Keratinocyte (primary cell): ENCODE measurements around the gene MIEF1. TPM values are rescaled to one million over a fixed set of nuclear protein-coding genes. Genes with fewer than 3 reads are reported as not detected.

ENCODE experiments used
- DNase-seq: peaks from one replicate; pipeline ENCODE4 v3.0.0-alpha.2; 2011; ENCODE audit warnings: low read depth, missing footprints, low spot score
- FAIRE-seq: peaks from 2 replicates; lab custom pipeline; 2011; peaks lifted over from hg19 to GRCh38; lab: Jason Lieb, UNC
- H2AFZ ChIP-seq: 2 replicates; pipeline ENCODE4 v1.6.0; 2012; ENCODE audit warnings: low read length, control low read depth, inconsistent platforms; ENCODE audit not compliant: control insufficient read depth
- H3K27ac ChIP-seq: 2 replicates; pipeline ENCODE4 v1.5.1; 2011; ENCODE audit warnings: low read length; ENCODE audit not compliant: control insufficient read depth, insufficient read depth
- H3K27me3 ChIP-seq: 3 replicates; pipeline ENCODE4 v1.6.0; 2011; ENCODE audit warnings: low read length; ENCODE audit not compliant: control insufficient read depth, insufficient read depth; ENCODE audit errors: extremely low read depth
- H3K36me3 ChIP-seq, 2 experiments: 2 replicates in 1 of 2; 3 replicates in 1 of 2; pipeline ENCODE4 v1.5.1; 2011; ENCODE audit warnings: low read length in 2 of 2, mild to moderate bottlenecking in 1 of 2; ENCODE audit not compliant: control insufficient read depth in 2 of 2, insufficient read depth in 2 of 2; ENCODE audit errors: extremely low read depth in 1 of 2
- H3K4me1 ChIP-seq: 3 replicates; pipeline ENCODE4 v1.5.1; 2011; ENCODE audit warnings: low read length; ENCODE audit not compliant: control insufficient read depth, insufficient read depth; ENCODE audit errors: extremely low read depth
- H3K4me2 ChIP-seq: 3 replicates; pipeline ENCODE4 v1.6.0; 2011; ENCODE audit warnings: low read depth, low read length; ENCODE audit not compliant: control insufficient read depth, insufficient read depth; ENCODE audit errors: extremely low read depth
- H3K4me3 ChIP-seq, 3 experiments: fragments of 200-600 bp in 1 of 3; sonication (generic) in 1 of 3; 2 replicates in 2 of 3; 3 replicates in 1 of 3; pipeline ENCODE4 v1.5.1; 2011 to 2016; ENCODE audit warnings: low read length in 3 of 3, mild to moderate bottlenecking in 3 of 3, control low read depth in 2 of 3, inconsistent platforms in 1 of 3, low read depth in 1 of 3, mixed read lengths in 1 of 3, mixed run types in 1 of 3, moderate library complexity in 1 of 3; ENCODE audit not compliant: control insufficient read depth in 2 of 3, insufficient read depth in 2 of 3; ENCODE audit errors: extremely low read depth in 1 of 3
- H3K79me2 ChIP-seq: 2 replicates; pipeline ENCODE4 v1.6.0; 2012; ENCODE audit warnings: low read length; ENCODE audit not compliant: control insufficient read depth, insufficient read depth
- H3K9ac ChIP-seq: 3 replicates; pipeline ENCODE4 v1.6.0; 2011; ENCODE audit warnings: low read length; ENCODE audit not compliant: control insufficient read depth, insufficient read depth; ENCODE audit errors: extremely low read depth
- H3K9me1 ChIP-seq: 3 replicates; pipeline ENCODE4 v1.6.0; 2011; ENCODE audit warnings: low read length; ENCODE audit not compliant: control insufficient read depth, insufficient read depth; ENCODE audit errors: extremely low read depth
- H3K9me3 ChIP-seq: 2 replicates; pipeline ENCODE4 v1.5.1; 2012; ENCODE audit warnings: low read depth, low read length; ENCODE audit not compliant: control insufficient read depth
- H4K20me1 ChIP-seq: 3 replicates; pipeline ENCODE4 v1.6.0; 2011; ENCODE audit warnings: low read length; ENCODE audit not compliant: control insufficient read depth, insufficient read depth; ENCODE audit errors: extremely low read depth
- EZH2 ChIP-seq: IDR thresholded peaks from one replicate; pipeline ENCODE4 v1.6.1; 2012; ENCODE audit warnings: inconsistent platforms, mild to moderate bottlenecking, low read length, moderate library complexity
- dilution Hi-C: fragments of 300-500 bp; cut with MboI; formaldehyde crosslinking; loops from one replicate; pipeline ENCODE4 v1.7.0; 2020; ENCODE audit warnings: low sequenced_read_pairs; ENCODE audit not compliant: extremely low pct_ligation_motif_present
- polyA plus RNA-seq, 5 experiments: library from polyadenylated mRNA; depleted of rRNA in 3 of 5; stranded (reverse) in 3 of 5; stranded (forward) in 1 of 5; unstranded in 1 of 5; fragments of >200 nt; gene quantifications; 1 replicate in 1 of 5; 2 replicates in 3 of 5; 3 replicates in 1 of 5; pipeline versions ENCODE4 v1.2.1 to v1.2.3, GENCODE V29; 2011 to 2012; ENCODE audit warnings: missing spikeins in 2 of 5, low read depth in 1 of 5, low replicate concordance in 1 of 5
- TF ChIP-seq, protein P1 (sequence below), 3 experiments: IDR thresholded peaks in 1 of 3; conservative IDR thresholded peaks in 1 of 3; optimal IDR thresholded peaks in 1 of 3; 2 replicates in 2 of 3; 3 replicates in 1 of 3; pipeline versions ENCODE3 to v1.5.1; 2011; ENCODE audit warnings: low read length in 3 of 3, mild to moderate bottlenecking in 3 of 3, moderate library complexity in 2 of 3, control low read depth in 1 of 3, inconsistent platforms in 1 of 3; ENCODE audit not compliant: insufficient read depth in 2 of 3; ENCODE audit errors: extremely low read depth in 1 of 3

Gene MIEF1
- polyA plus RNA-seq, 1 donor (not counting 4 experiments of a cell fraction or from before 2014, with no cell fraction given): 18.4 TPM

- Histone ChIP-seq H3K4me1 (no peaks in the 10 kb centered on the region), H4K20me1 (no peaks in the 10 kb centered on the region), H3K4me3 (no peak overlapping the region), H3K9me1 (no peaks in the 10 kb centered on the region), H2AFZ (no peak overlapping the region), H3K36me3 (no peaks in the 10 kb centered on the region), H3K79me2 (no peaks in the 10 kb centered on the region), H3K27ac (no peak overlapping the region), H3K9ac (no peak overlapping the region), H3K27me3 (peaks cover 39% of the 10 kb centered on the region), H3K9me3 (no peaks in the 10 kb centered on the region), H3K4me2 (no peak overlapping the region)
- no peak for TF ChIP-seq EZH2
- TF ChIP-seq, protein P1, sequence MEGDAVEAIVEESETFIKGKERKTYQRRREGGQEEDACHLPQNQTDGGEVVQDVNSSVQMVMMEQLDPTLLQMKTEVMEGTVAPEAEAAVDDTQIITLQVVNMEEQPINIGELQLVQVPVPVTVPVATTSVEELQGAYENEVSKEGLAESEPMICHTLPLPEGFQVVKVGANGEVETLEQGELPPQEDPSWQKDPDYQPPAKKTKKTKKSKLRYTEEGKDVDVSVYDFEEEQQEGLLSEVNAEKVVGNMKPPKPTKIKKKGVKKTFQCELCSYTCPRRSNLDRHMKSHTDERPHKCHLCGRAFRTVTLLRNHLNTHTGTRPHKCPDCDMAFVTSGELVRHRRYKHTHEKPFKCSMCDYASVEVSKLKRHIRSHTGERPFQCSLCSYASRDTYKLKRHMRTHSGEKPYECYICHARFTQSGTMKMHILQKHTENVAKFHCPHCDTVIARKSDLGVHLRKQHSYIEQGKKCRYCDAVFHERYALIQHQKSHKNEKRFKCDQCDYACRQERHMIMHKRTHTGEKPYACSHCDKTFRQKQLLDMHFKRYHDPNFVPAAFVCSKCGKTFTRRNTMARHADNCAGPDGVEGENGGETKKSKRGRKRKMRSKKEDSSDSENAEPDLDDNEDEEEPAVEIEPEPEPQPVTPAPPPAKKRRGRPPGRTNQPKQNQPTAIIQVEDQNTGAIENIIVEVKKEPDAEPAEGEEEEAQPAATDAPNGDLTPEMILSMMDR (optimal IDR thresholded peaks at IDR 0.05 in 1 of 3, IDR thresholded peaks at IDR 0.05 in 1 of 3, conservative IDR thresholded peaks at IDR 0.05 in 1 of 3; ENCODE audit: extremely low read depth in 1 of 3, insufficient read depth in 2 of 3, low read length in 3 of 3): no peak
- FAIRE-seq (no peak), DNase-seq (no peak)
- dilution Hi-C loops: no loop called here
Measured at GRCh38 chr22:39459681-39460080, 42.4 kb upstream of the MIEF1 start.

DNA sequence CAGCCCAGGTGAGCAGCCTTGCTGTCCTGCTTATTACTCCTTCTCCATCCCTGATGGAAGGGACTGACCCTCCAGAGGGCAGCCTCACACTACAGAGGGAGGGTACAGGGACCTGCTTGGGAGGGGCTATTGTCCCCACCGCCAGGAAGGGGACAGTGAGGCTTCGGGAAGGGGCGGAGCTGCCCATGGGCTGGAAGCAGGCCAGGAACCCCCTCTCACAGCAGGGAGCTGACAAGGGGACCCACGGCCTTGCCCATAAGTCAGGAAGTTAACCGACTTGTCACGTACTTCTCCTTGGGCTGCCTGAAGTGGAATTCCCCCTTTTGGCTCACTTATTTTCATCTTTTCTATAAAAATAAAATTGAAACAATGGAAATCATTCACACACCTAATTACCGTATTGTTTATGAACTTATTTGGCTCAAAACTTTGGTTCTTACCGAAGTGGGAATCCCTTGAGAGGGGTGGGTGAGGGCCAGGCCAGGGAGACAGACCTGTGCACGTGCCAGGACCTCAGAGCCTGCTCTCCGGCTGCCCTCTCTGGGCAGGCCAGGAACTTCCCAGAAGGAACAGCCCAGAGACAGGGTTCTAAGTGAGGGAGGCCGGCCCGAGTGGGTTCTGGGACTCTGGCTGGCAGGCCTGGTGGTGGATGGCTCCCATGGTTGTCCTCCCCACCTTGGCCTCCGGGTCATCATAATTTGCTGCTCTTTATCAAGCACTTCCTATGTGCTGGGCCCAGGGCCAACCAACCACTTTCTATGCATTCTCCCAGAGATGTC, 39.5 kb upstream of the MIEF1 start:
- Histone ChIP-seq H3K27me3 (peaks cover 16% of the 10 kb centered on the region), H3K36me3 (no peaks in the 10 kb centered on the region), H3K9me1 (no peaks in the 10 kb centered on the region), H3K27ac (no peak overlapping the region), H3K4me3 (no peak overlapping the region), H3K4me2 (no peak overlapping the region), H3K9ac (no peak overlapping the region), H4K20me1 (no peaks in the 10 kb centered on the region), H3K4me1 (no peaks in the 10 kb centered on the region), H3K79me2 (no peaks in the 10 kb centered on the region), H3K9me3 (no peaks in the 10 kb centered on the region), H2AFZ (no peak overlapping the region)
- dilution Hi-C loops: no loop called here
- no peak for TF ChIP-seq EZH2
- TF ChIP-seq, protein P1 (optimal IDR thresholded peaks at IDR 0.05 in 1 of 3, IDR thresholded peaks at IDR 0.05 in 1 of 3, conservative IDR thresholded peaks at IDR 0.05 in 1 of 3; ENCODE audit: extremely low read depth in 1 of 3, insufficient read depth in 2 of 3, low read length in 3 of 3): no peak
- FAIRE-seq (no peak), DNase-seq (no peak)
